CD14-positive monocyte (primary cell): ENCODE data around the gene C2CD4D. TPM values are rescaled to one million over a fixed set of nuclear protein-coding genes. Genes with fewer than 3 reads are reported as not detected.
A peak's percentile ranks its signal among the peaks of the same experiment; 100 is the strongest.

Source experiments
- DNase-seq, 3 donors: peaks; one replicate each; pipeline ENCODE4 v3.0.0-alpha.2; 2011 to 2022
- H2AFZ ChIP-seq: 2 replicates; pipeline ENCODE4 v1.6.0; 2012; ENCODE audit warnings: mild to moderate bottlenecking, low read depth, low read length, inconsistent platforms; ENCODE audit not compliant: insufficient read depth, poor library complexity, severe bottlenecking
- H3K27ac ChIP-seq, 2 donors: 1 replicate in 1 of 2; 2 replicates in 1 of 2; pipeline ENCODE4 v1.5.1; 2012 to 2013; ENCODE audit warnings: low read length in 2 of 2, control low read depth in 1 of 2, inconsistent platforms in 1 of 2, low read depth in 1 of 2, mild to moderate bottlenecking in 1 of 2
- H3K27me3 ChIP-seq, 2 donors: one replicate each; pipeline versions ENCODE4 v1.6.0 to v1.6.1; 2011 to 2013; ENCODE audit warnings: low read length in 2 of 2; ENCODE audit not compliant: control insufficient read depth in 2 of 2, insufficient read depth in 2 of 2
- H3K36me3 ChIP-seq, 2 donors: replicated peaks in 1 of 2; 1 replicate in 1 of 2; 2 replicates in 1 of 2; pipeline versions ENCODE4 v1.5.1 to v1.6.1; 2012 to 2013; ENCODE audit warnings: low read length in 2 of 2, control low read depth in 1 of 2, inconsistent platforms in 1 of 2, mild to moderate bottlenecking in 1 of 2; ENCODE audit not compliant: insufficient read depth in 2 of 2, control insufficient read depth in 1 of 2
- H3K4me1 ChIP-seq, 2 donors: 1 replicate in 1 of 2; 2 replicates in 1 of 2; pipeline versions ENCODE4 v1.5.1 to v1.6.1; 2012 to 2013; ENCODE audit warnings: low read length in 2 of 2, control low read depth in 1 of 2, inconsistent platforms in 1 of 2, mild to moderate bottlenecking in 1 of 2, moderate library complexity in 1 of 2; ENCODE audit not compliant: insufficient read depth in 2 of 2, control insufficient read depth in 1 of 2
- H3K4me2 ChIP-seq: replicated peaks from 2 replicates; pipeline ENCODE3; 2012; ENCODE audit warnings: low read length, moderate library complexity, mild to moderate bottlenecking; ENCODE audit not compliant: poor library complexity, severe bottlenecking; ENCODE audit errors: extremely low read depth
- H3K4me3 ChIP-seq, 3 experiments: fragments of 200-600 bp in 1 of 3; sonication (generic) in 1 of 3; replicated peaks in 1 of 3; 1 replicate in 2 of 3; 2 replicates in 1 of 3; pipeline ENCODE4 v1.5.1; 2011 to 2013; ENCODE audit warnings: low read length in 3 of 3, mild to moderate bottlenecking in 3 of 3, control low read depth in 2 of 3, low read depth in 2 of 3, inconsistent platforms in 1 of 3, moderate library complexity in 1 of 3
- H3K79me2 ChIP-seq: 2 replicates; pipeline ENCODE4 v1.6.0; 2012; ENCODE audit warnings: mild to moderate bottlenecking, control low read depth, inconsistent platforms, low read length, moderate library complexity; ENCODE audit not compliant: insufficient read depth
- H3K9ac ChIP-seq: 2 replicates; pipeline ENCODE4 v1.6.0; 2017; ENCODE audit warnings: low read length, mild to moderate bottlenecking; ENCODE audit not compliant: insufficient read depth, poor library complexity, severe bottlenecking
- H3K9me3 ChIP-seq, 2 donors: replicated peaks in 1 of 2; 1 replicate in 1 of 2; 2 replicates in 1 of 2; pipeline versions ENCODE4 v1.5.1 to v1.6.1; 2012 to 2013; ENCODE audit warnings: low read length in 2 of 2, control low read depth in 1 of 2; ENCODE audit not compliant: control insufficient read depth in 1 of 2, insufficient read depth in 1 of 2
- H4K20me1 ChIP-seq: 2 replicates; pipeline ENCODE4 v1.6.0; 2012; ENCODE audit warnings: mild to moderate bottlenecking, low read length, control low read depth, moderate library complexity; ENCODE audit not compliant: insufficient read depth
- H3K27ac Mint-ChIP-seq, 7 donors: one replicate each; pipeline ENCODE4 v1.8.0; 2020; ENCODE audit warnings: mild to moderate bottlenecking in 7 of 7, mixed read lengths in 7 of 7, moderate library complexity in 6 of 7, inconsistent platforms in 2 of 7
- H3K27me3 Mint-ChIP-seq, 3 donors: one replicate each; pipeline ENCODE4 v1.8.0; 2021 to 2022; ENCODE audit warnings: low read depth in 3 of 3, mild to moderate bottlenecking in 3 of 3, mixed read lengths in 3 of 3, moderate library complexity in 3 of 3, inconsistent platforms in 1 of 3
- H3K36me3 Mint-ChIP-seq, 2 donors: one replicate each; pipeline ENCODE4 v1.8.0; 2020; ENCODE audit warnings: mixed read lengths in 2 of 2, inconsistent platforms in 1 of 2, mild to moderate bottlenecking in 1 of 2
- H3K4me1 Mint-ChIP-seq: one replicate; pipeline ENCODE4 v1.8.0; 2020; ENCODE audit warnings: mild to moderate bottlenecking, mixed read lengths
- H3K4me3 Mint-ChIP-seq, 2 donors: one replicate each; pipeline ENCODE4 v1.8.0; 2020; ENCODE audit warnings: mild to moderate bottlenecking in 2 of 2, mixed read lengths in 2 of 2, moderate library complexity in 1 of 2
- H3K9me3 Mint-ChIP-seq, 7 donors: one replicate each; pipeline ENCODE4 v1.8.0; 2020 to 2022; ENCODE audit warnings: mixed read lengths in 7 of 7, mild to moderate bottlenecking in 6 of 7, moderate library complexity in 6 of 7, inconsistent platforms in 2 of 7
- CTCF ChIP-seq: fragments of 200-600 bp; IDR thresholded peaks from one replicate; pipeline ENCODE4 v1.8.0; 2022; ENCODE audit warnings: antibody characterized with exemption, mild to moderate bottlenecking
- WGBS: methylation state at CpG from one replicate; pipeline ENCODE4 v1.1.5; 2013; ENCODE audit warnings: missing lambda C conversion rate; ENCODE audit not compliant: insufficient coverage; 5-methylcytosine and 5-hydroxymethylcytosine counted together
- intact Hi-C, 2 donors: fragments of 100-400 bp; cut with micrococcal nuclease; formaldehyde crosslinking; loops; one replicate each; pipeline versions ENCODE4 v1.15.0 to v1.15.1; 2023
- polyA plus RNA-seq, 3 donors: library from polyadenylated mRNA; depleted of rRNA in 1 of 3; unstranded in 2 of 3; stranded (reverse) in 1 of 3; fragments of 300-500 nt in 2 of 3; fragments of >200 nt in 1 of 3; fragmentation: Illumina TruSeq in 2 of 3; gene quantifications; 1 replicate in 2 of 3; 2 replicates in 1 of 3; pipeline ENCODE4 v1.2.3, GENCODE V29; 2012 to 2021

The C2CD4D gene
- polyA plus RNA-seq, 3 donors, result not detected

GRCh38 chr1:151813271-151813977 is 26.2 kb downstream of the C2CD4D start:
- WGBS, result no CpG with 5 or more reads among the region's 12 CpGs
- H3K27ac ChIP-seq, result no peak overlapping the region
- H3K9ac ChIP-seq, result no peak overlapping the region
- Mint-ChIP-seq H3K36me3 (no peaks in the 10 kb centered on the region), H3K27ac (no peak overlapping the region), H3K9me3 (no peaks in the 10 kb centered on the region), H3K27me3 (peaks cover 11 to 20% (median 14%) of the 10 kb centered on the region in 3 donors), H3K4me3 (no peak overlapping the region), H3K4me1 (peaks cover 24% of the 10 kb centered on the region)
- DNase-seq, result no peak
- H3K79me2 ChIP-seq, result no peaks in the 10 kb centered on the region
- H3K4me3 ChIP-seq, result no peak overlapping the region
- intact Hi-C loops, result no loop called here
- peaks cover 10 to 14% of the 10 kb centered on the region in 2 donors for H3K4me1 ChIP-seq
- H4K20me1 ChIP-seq, result no peaks in the 10 kb centered on the region
- no peak overlapping the region for H2AFZ ChIP-seq
- H3K9me3 ChIP-seq, result no peaks in the 10 kb centered on the region
- H3K4me2 ChIP-seq, result no peak overlapping the region
- no peaks in the 10 kb centered on the region for H3K27me3 ChIP-seq
- TF ChIP-seq CTCF, result no peak
- no peaks in the 10 kb centered on the region for H3K36me3 ChIP-seq

GRCh38 chr1:151811181-151811580 is 28.4 kb downstream of the C2CD4D start:
- no peak for TF ChIP-seq CTCF
- H3K4me1 Mint-ChIP-seq, result peaks cover 17% of the 10 kb centered on the region
- peak overlapping the region in 1 of 7 donors; percentile 67 for H3K27ac Mint-ChIP-seq
- H3K9me3 ChIP-seq, result no peaks in the 10 kb centered on the region
- H3K4me3 ChIP-seq, result no peak overlapping the region
- H3K4me2 ChIP-seq, result no peak overlapping the region
- intact Hi-C loops, result no loop called here
- H3K4me3 Mint-ChIP-seq, result no peak overlapping the region
- no peak for DNase-seq
- 86% methylated on average over 1 of the region's 9 CpGs for WGBS
- H3K79me2 ChIP-seq, result no peaks in the 10 kb centered on the region
- H3K9me3 Mint-ChIP-seq, result no peaks in the 10 kb centered on the region
- H3K36me3 ChIP-seq, result no peaks in the 10 kb centered on the region
- H3K4me1 ChIP-seq, result peaks cover 0 to 6% of the 10 kb centered on the region in 2 donors
- H2AFZ ChIP-seq, result no peak overlapping the region
- no peak overlapping the region for H3K9ac ChIP-seq
- peaks cover 9 to 19% (median 18%) of the 10 kb centered on the region in 3 donors for H3K27me3 Mint-ChIP-seq
- no peaks in the 10 kb centered on the region for H3K36me3 Mint-ChIP-seq
- no peak overlapping the region for H3K27ac ChIP-seq
- H3K27me3 ChIP-seq, result no peaks in the 10 kb centered on the region
- H4K20me1 ChIP-seq, result no peaks in the 10 kb centered on the region
